ENCODE measurements around the gene TMEM74B.

TMEM74B gene

DNA sequence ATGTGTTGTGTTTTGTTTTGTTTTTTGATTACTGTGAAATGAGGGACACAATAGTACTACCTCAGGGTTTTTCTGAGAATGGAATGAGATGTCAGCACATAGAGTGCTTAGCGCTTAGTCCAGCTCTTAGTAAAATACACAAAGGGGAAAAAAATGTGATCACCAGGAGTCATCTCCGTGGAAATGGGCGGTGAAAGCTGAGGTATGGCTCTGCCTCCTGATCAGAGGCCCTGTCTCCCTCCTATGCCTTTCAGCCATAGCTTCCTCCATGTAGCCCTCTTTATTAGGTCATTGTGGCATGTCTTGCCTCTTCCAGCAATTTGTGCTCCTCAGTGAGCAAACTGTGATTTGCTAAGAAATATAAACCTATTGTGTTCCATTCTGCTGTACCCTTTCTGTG is 53.4 kb downstream of the TMEM74B start:
- no peak for DNase-seq

GRCh38 chr20:1130847-1131246 is 53.9 kb downstream of the TMEM74B start:
- DNase-seq: peak; percentile 39
